Liver (tissue), 9 donors: ENCODE results near the gene AMPH. TPM values are rescaled to one million over a fixed set of nuclear protein-coding genes. Genes with fewer than 3 reads are reported as not detected.

Experiments
- DNase-seq: peaks from one replicate; pipeline ENCODE4 v3.0.0-alpha.2; 2017; ENCODE audit warnings: low spot score
- H3K27ac ChIP-seq, 2 donors: one replicate each; pipeline ENCODE4 v1.7.0; 2013; ENCODE audit warnings: inconsistent platforms in 2 of 2, low read length in 2 of 2, control low read depth in 1 of 2, low read depth in 1 of 2, mild to moderate bottlenecking in 1 of 2
- H3K27me3 ChIP-seq, 4 donors: one replicate each; pipeline versions ENCODE4 v1.6.1 to v1.7.0; 2013; ENCODE audit warnings: low read length in 3 of 4, inconsistent platforms in 1 of 4, mild to moderate bottlenecking in 1 of 4, moderate library complexity in 1 of 4; ENCODE audit not compliant: control insufficient read depth in 4 of 4, insufficient read depth in 4 of 4
- H3K36me3 ChIP-seq, 4 donors: one replicate each; pipeline versions ENCODE4 v1.6.1 to v1.7.0; 2013; ENCODE audit warnings: low read length in 3 of 4, mild to moderate bottlenecking in 3 of 4, low read depth in 1 of 4, moderate library complexity in 1 of 4; ENCODE audit not compliant: control insufficient read depth in 4 of 4, insufficient read depth in 3 of 4
- H3K4me1 ChIP-seq, 4 donors: one replicate each; pipeline versions ENCODE4 v1.6.1 to v1.7.0; 2013; ENCODE audit warnings: low read length in 3 of 4, mild to moderate bottlenecking in 3 of 4, moderate library complexity in 1 of 4; ENCODE audit not compliant: control insufficient read depth in 4 of 4, insufficient read depth in 4 of 4
- H3K4me3 ChIP-seq, 3 donors: one replicate each; pipeline versions ENCODE4 v1.6.1 to v1.7.0; 2013; ENCODE audit warnings: low read length in 3 of 3, control low read depth in 1 of 3, low read depth in 1 of 3, mild to moderate bottlenecking in 1 of 3
- H3K9ac ChIP-seq, 2 donors: one replicate each; pipeline ENCODE4 v1.7.0; 2013; ENCODE audit warnings: low read length in 2 of 2, mild to moderate bottlenecking in 2 of 2, moderate library complexity in 2 of 2, control low read depth in 1 of 2, low read depth in 1 of 2
- H3K9me3 ChIP-seq, 4 donors: one replicate each; pipeline versions ENCODE4 v1.6.1 to v1.7.0; 2013; ENCODE audit warnings: low read length in 3 of 4; ENCODE audit not compliant: control insufficient read depth in 4 of 4
- EGR1 ChIP-seq, 2 donors: IDR thresholded peaks; 2 replicates each; pipeline ENCODE4 v1.6.1; 2016 to 2018; ENCODE audit warnings: antibody characterized with exemption in 2 of 2, low read depth in 2 of 2
- FOXA1 ChIP-seq: IDR thresholded peaks from 2 replicates; pipeline ENCODE4 v1.6.1; 2016; ENCODE audit warnings: antibody characterized with exemption
- FOXA2 ChIP-seq: IDR thresholded peaks from 2 replicates; pipeline ENCODE4 v1.6.1; 2016; ENCODE audit warnings: antibody characterized with exemption
- GABPA ChIP-seq, 2 donors: IDR thresholded peaks in 1 of 2; conservative IDR thresholded peaks in 1 of 2; 2 replicates each; pipeline ENCODE4 v1.6.1; 2016; ENCODE audit warnings: antibody characterized with exemption in 2 of 2, mild to moderate bottlenecking in 1 of 2, moderate library complexity in 1 of 2
- HNF4A ChIP-seq, 2 donors: conservative IDR thresholded peaks; 2 replicates each; pipeline ENCODE4 v1.6.1; 2016; ENCODE audit warnings: antibody characterized with exemption in 2 of 2, mild to moderate bottlenecking in 2 of 2
- HNF4G ChIP-seq: IDR thresholded peaks from 2 replicates; pipeline ENCODE4 v1.6.1; 2016; ENCODE audit warnings: antibody characterized with exemption
- JUND ChIP-seq, 2 donors: IDR thresholded peaks; 2 replicates each; pipeline ENCODE4 v1.6.1; 2016; ENCODE audit warnings: antibody characterized with exemption in 2 of 2
- NR2F2 ChIP-seq: IDR thresholded peaks from 2 replicates; pipeline ENCODE4 v1.6.1; 2016; ENCODE audit warnings: antibody characterized with exemption
- RAD21 ChIP-seq, 2 donors: IDR thresholded peaks; 2 replicates each; pipeline ENCODE4 v1.6.1; 2016; ENCODE audit warnings: antibody characterized with exemption in 2 of 2, mild to moderate bottlenecking in 2 of 2
- RXRA ChIP-seq, 2 donors: IDR thresholded peaks; 2 replicates each; pipeline ENCODE4 v1.6.1; 2017 to 2018; ENCODE audit warnings: antibody characterized with exemption in 2 of 2, mild to moderate bottlenecking in 1 of 2
- SP1 ChIP-seq: IDR thresholded peaks from 2 replicates; pipeline ENCODE4 v1.6.1; 2018; ENCODE audit warnings: antibody characterized with exemption, mild to moderate bottlenecking
- TAF1 ChIP-seq: conservative IDR thresholded peaks from 2 replicates; pipeline ENCODE4 v1.6.1; 2016; ENCODE audit warnings: antibody characterized with exemption, mild to moderate bottlenecking
- YY1 ChIP-seq: IDR thresholded peaks from 2 replicates; pipeline ENCODE4 v1.6.1; 2016; ENCODE audit warnings: antibody characterized with exemption, mild to moderate bottlenecking
- WGBS: extraction: QIAGEN DNeasy Blood & Tissue Kit; methylation state at CpG from one replicate; pipeline ENCODE4 v1.1.7; 2013; 5-methylcytosine and 5-hydroxymethylcytosine counted together
- polyA plus RNA-seq, 2 donors: library from polyadenylated mRNA; stranded (reverse) in 1 of 2; unstranded in 1 of 2; fragments of 200-250 nt in 1 of 2; fragments of >200 nt in 1 of 2; fragmentation: Nextera tagmentation in 1 of 2; extraction: Ambion mirVana in 1 of 2; gene quantifications; one replicate each; pipeline versions ENCODE4 v1.2.1 to v1.2.3, GENCODE V29; 2013 to 2015
- total RNA-seq, 2 donors: library from RNA; depleted of rRNA; stranded (reverse); fragments of >200 nt; gene quantifications; one replicate each; pipeline ENCODE4 v1.2.3, GENCODE V29; 2014
- TF ChIP-seq, protein P1 (sequence below): IDR thresholded peaks from 2 replicates; pipeline ENCODE4 v1.6.1; 2016; ENCODE audit warnings: antibody characterized with exemption
- TF ChIP-seq, protein P2 (sequence below): fragments of 150-350 bp; IDR thresholded peaks from 2 replicates; pipeline ENCODE4 v1.5.1; 2017; ENCODE audit warnings: improper control_type of control experiment, low read depth, low read length; ENCODE audit not compliant: missing input control
- TF ChIP-seq, protein P3 (sequence below): IDR thresholded peaks from 2 replicates; pipeline ENCODE4 v1.6.1; 2016; ENCODE audit warnings: antibody characterized with exemption
- TF ChIP-seq, protein P4 (sequence below): IDR thresholded peaks from 2 replicates; pipeline ENCODE4 v1.6.1; 2016; ENCODE audit warnings: antibody characterized with exemption, mild to moderate bottlenecking
- donor health status: healthy.
- donor health status: healthy.
- donor health status: healthy.
- donor health status: healthy.
- donor health status: healthy.

Gene AMPH
- total and polyA plus RNA-seq, 4 donors, result 0.13 to 0.25 (median 0.20) TPM

DNA sequence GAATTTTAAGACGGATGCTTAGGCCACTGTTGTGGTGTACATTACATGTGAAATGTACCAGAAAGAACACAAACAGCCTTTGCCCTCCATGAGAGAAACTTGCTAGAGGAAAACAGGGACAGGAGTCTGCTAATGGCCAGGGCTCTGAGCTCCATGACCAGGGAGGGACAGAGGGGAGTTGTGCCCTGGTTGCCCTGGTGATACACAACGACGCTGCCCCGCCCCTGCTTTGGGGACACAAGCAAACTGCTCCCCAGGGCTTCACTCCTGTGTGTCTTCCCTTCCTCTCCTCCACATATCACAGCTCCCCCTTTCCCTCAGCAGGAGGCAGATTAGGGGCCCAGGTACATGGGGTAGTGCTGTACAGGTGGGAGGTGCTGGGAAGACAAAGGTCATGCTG lies 36.2 kb downstream of the AMPH start:
- no peaks in the 10 kb centered on the region for H3K4me1 ChIP-seq
- no peak overlapping the region for H3K4me3 ChIP-seq
- no peak overlapping the region for H3K27ac ChIP-seq
- no peak overlapping the region for H3K9ac ChIP-seq
- H3K36me3 ChIP-seq, result no peaks in the 10 kb centered on the region
- WGBS, result 71% methylated on average over 4 of the region's 4 CpGs
- peaks cover 0 to 4% (median 0%) of the 10 kb centered on the region in 4 donors for H3K27me3 ChIP-seq
- peaks cover 0 to 2% (median 0%) of the 10 kb centered on the region in 4 donors for H3K9me3 ChIP-seq
- DNase-seq, result no peak
- TF ChIP-seq, protein P1, sequence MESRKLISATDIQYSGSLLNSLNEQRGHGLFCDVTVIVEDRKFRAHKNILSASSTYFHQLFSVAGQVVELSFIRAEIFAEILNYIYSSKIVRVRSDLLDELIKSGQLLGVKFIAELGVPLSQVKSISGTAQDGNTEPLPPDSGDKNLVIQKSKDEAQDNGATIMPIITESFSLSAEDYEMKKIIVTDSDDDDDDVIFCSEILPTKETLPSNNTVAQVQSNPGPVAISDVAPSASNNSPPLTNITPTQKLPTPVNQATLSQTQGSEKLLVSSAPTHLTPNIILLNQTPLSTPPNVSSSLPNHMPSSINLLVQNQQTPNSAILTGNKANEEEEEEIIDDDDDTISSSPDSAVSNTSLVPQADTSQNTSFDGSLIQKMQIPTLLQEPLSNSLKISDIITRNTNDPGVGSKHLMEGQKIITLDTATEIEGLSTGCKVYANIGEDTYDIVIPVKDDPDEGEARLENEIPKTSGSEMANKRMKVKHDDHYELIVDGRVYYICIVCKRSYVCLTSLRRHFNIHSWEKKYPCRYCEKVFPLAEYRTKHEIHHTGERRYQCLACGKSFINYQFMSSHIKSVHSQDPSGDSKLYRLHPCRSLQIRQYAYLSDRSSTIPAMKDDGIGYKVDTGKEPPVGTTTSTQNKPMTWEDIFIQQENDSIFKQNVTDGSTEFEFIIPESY, result no peak
- no peak for TF ChIP-seq SP1
- TF ChIP-seq, protein P2, sequence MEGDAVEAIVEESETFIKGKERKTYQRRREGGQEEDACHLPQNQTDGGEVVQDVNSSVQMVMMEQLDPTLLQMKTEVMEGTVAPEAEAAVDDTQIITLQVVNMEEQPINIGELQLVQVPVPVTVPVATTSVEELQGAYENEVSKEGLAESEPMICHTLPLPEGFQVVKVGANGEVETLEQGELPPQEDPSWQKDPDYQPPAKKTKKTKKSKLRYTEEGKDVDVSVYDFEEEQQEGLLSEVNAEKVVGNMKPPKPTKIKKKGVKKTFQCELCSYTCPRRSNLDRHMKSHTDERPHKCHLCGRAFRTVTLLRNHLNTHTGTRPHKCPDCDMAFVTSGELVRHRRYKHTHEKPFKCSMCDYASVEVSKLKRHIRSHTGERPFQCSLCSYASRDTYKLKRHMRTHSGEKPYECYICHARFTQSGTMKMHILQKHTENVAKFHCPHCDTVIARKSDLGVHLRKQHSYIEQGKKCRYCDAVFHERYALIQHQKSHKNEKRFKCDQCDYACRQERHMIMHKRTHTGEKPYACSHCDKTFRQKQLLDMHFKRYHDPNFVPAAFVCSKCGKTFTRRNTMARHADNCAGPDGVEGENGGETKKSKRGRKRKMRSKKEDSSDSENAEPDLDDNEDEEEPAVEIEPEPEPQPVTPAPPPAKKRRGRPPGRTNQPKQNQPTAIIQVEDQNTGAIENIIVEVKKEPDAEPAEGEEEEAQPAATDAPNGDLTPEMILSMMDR, result no peak
- TF ChIP-seq FOXA2, result no peak
- TF ChIP-seq RAD21 (IDR thresholded peaks at IDR 0.05), result no peak
- no peak for TF ChIP-seq HNF4G
- TF ChIP-seq YY1, result no peak
- TF ChIP-seq, protein P3, sequence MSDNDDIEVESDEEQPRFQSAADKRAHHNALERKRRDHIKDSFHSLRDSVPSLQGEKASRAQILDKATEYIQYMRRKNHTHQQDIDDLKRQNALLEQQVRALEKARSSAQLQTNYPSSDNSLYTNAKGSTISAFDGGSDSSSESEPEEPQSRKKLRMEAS, result no peak
- no peak for TF ChIP-seq RXRA (IDR thresholded peaks at IDR 0.05)
- no peak for TF ChIP-seq JUND (IDR thresholded peaks at IDR 0.05)
- no peak for TF ChIP-seq TAF1
- TF ChIP-seq FOXA1, result no peak
- no peak for TF ChIP-seq GABPA (IDR thresholded peaks at IDR 0.05 in 1 of 2, conservative IDR thresholded peaks at IDR 0.05 in 1 of 2)
- no peak for TF ChIP-seq HNF4A (conservative IDR thresholded peaks at IDR 0.05)
- TF ChIP-seq, protein P4, sequence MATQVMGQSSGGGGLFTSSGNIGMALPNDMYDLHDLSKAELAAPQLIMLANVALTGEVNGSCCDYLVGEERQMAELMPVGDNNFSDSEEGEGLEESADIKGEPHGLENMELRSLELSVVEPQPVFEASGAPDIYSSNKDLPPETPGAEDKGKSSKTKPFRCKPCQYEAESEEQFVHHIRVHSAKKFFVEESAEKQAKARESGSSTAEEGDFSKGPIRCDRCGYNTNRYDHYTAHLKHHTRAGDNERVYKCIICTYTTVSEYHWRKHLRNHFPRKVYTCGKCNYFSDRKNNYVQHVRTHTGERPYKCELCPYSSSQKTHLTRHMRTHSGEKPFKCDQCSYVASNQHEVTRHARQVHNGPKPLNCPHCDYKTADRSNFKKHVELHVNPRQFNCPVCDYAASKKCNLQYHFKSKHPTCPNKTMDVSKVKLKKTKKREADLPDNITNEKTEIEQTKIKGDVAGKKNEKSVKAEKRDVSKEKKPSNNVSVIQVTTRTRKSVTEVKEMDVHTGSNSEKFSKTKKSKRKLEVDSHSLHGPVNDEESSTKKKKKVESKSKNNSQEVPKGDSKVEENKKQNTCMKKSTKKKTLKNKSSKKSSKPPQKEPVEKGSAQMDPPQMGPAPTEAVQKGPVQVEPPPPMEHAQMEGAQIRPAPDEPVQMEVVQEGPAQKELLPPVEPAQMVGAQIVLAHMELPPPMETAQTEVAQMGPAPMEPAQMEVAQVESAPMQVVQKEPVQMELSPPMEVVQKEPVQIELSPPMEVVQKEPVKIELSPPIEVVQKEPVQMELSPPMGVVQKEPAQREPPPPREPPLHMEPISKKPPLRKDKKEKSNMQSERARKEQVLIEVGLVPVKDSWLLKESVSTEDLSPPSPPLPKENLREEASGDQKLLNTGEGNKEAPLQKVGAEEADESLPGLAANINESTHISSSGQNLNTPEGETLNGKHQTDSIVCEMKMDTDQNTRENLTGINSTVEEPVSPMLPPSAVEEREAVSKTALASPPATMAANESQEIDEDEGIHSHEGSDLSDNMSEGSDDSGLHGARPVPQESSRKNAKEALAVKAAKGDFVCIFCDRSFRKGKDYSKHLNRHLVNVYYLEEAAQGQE, result no peak
- no peak for TF ChIP-seq NR2F2

DNA sequence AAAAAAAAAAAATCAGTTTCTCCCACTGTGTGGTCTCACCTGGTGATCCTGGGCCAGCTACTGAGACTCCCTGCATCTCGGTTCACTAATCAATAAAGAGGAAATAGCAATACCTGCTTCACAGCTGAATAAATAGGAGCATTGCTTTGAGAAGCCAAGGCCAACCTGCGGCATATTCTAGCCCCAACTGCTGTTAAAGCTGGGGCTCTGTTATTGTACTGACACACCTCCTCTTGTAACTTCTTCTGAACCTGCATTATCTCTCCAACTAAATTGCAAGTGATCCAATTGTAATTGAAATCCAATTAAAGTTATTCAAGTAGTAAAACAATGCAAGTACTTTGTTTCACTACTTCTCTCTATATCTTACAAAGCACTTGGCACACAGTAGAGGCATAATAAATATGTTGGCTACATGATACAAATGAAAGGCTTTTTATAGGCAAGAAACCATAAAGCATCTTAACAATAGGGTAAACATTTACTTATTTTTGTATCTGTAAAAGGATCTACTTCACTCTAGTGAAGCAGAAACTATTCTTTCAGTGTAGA lies 38.4 kb downstream of the AMPH start:
- 56% methylated on average over 2 of the region's 2 CpGs for WGBS
- DNase-seq, result no peak
- H3K9ac ChIP-seq, result no peak overlapping the region
- TF ChIP-seq HNF4G (no peak), TAF1 (no peak), SP1 (no peak), FOXA2 (no peak), RAD21 (IDR thresholded peaks at IDR 0.05) (no peak), JUND (IDR thresholded peaks at IDR 0.05) (no peak), GABPA (IDR thresholded peaks at IDR 0.05 in 1 of 2, conservative IDR thresholded peaks at IDR 0.05 in 1 of 2) (no peak), YY1 (no peak), EGR1 (IDR thresholded peaks at IDR 0.05; ENCODE audit: low read depth in 2 of 2) (no peak), NR2F2 (no peak), RXRA (IDR thresholded peaks at IDR 0.05) (no peak)
- TF ChIP-seq, protein P4, result no peak
- TF ChIP-seq, protein P2, result no peak
- TF ChIP-seq, protein P3, result no peak

More for the DNA sequence above, 38.4 kb downstream of the AMPH start:
- no peaks in the 10 kb centered on the region for H3K4me1 ChIP-seq
- no peak overlapping the region for H3K27ac ChIP-seq
- H3K4me3 ChIP-seq, result no peak overlapping the region
- peaks cover 0 to 4% (median 0%) of the 10 kb centered on the region in 4 donors for H3K27me3 ChIP-seq
- H3K9me3 ChIP-seq, result peaks cover 0 to 2% (median 0%) of the 10 kb centered on the region in 4 donors
- no peaks in the 10 kb centered on the region for H3K36me3 ChIP-seq
